GM21381 (cell line): ENCODE results near the gene SSH2.
"Not testable (repeated sequence)": the region's sequence is repeated elsewhere in the genome, so short reads cannot be mapped to it uniquely, and the experiment has no call there.

ENCODE experiments used
- ATAC-seq: cut with Tn5 transposase; IDR thresholded peaks from one replicate; pipeline ENCODE4 v1.9.1; 2021; ENCODE audit warnings: mild to moderate bottlenecking, moderate library complexity; ENCODE audit not compliant: unreplicated experiment

The SSH2 gene

GRCh38 chr17:29789196-29790170 is 140.5 kb downstream of the SSH2 start:
- no peak for ATAC-seq

- ATAC-seq, result no peak
Measured at GRCh38 chr17:29787995-29788394, 142.0 kb downstream of the SSH2 start.

GRCh38 chr17:29782917-29783316 is 147.1 kb downstream of the SSH2 start:
- no peak for ATAC-seq

GRCh38 chr17:29779812-29780190 is 150.2 kb downstream of the SSH2 start:
- not testable (repeated sequence) for ATAC-seq

GRCh38 chr17:29778956-29779811 is 150.8 kb downstream of the SSH2 start:
- no peak for ATAC-seq

GRCh38 chr17:29777663-29778062 is 152.4 kb downstream of the SSH2 start:
- no peak for ATAC-seq

- ATAC-seq, result no peak
Measured at GRCh38 chr17:29776026-29776425, 154.0 kb downstream of the SSH2 start.

- no peak for ATAC-seq
Measured at GRCh38 chr17:29772981-29773380, 157.0 kb downstream of the SSH2 start.

- ATAC-seq, result no peak
Measured at GRCh38 chr17:29771546-29771945, 158.5 kb downstream of the SSH2 start.

- ATAC-seq, result no peak
Measured at GRCh38 chr17:29769225-29769624, 160.8 kb downstream of the SSH2 start.

- ATAC-seq, result no peak
Measured at GRCh38 chr17:29766796-29767327, 163.2 kb downstream of the SSH2 start.

GRCh38 chr17:29764748-29765147 is 165.3 kb downstream of the SSH2 start:
- ATAC-seq, result no peak

GRCh38 chr17:29764217-29764616 is 165.8 kb downstream of the SSH2 start:
- no peak for ATAC-seq

GRCh38 chr17:29763273-29763672 is 166.8 kb downstream of the SSH2 start:
- ATAC-seq, result no peak

- peak; percentile 84 for ATAC-seq
Measured at GRCh38 chr17:29761040-29761761, 168.8 kb downstream of the SSH2 start.

- ATAC-seq, result peak; percentile 49
Measured at GRCh38 chr17:29760279-29761039, 169.6 kb downstream of the SSH2 start.

- no peak for ATAC-seq
Measured at GRCh38 chr17:29758255-29758654, 171.8 kb downstream of the SSH2 start.

GRCh38 chr17:29757788-29758187 is 172.2 kb downstream of the SSH2 start:
- ATAC-seq, result no peak

GRCh38 chr17:29753845-29754439 is 176.1 kb downstream of the SSH2 start:
- peak; percentile 59 for ATAC-seq
